ENCODE measurements around the gene INSYN1.

Gene INSYN1

GRCh38 chr15:73770050-73770449 is 16.9 kb upstream of the INSYN1 start:
- TF ChIP-seq EZH2 (IDR thresholded peaks at IDR 0.05; ENCODE audit: borderline replicate concordance, low read depth, low read length, severe bottlenecking) (no peak), CTCF (IDR thresholded peaks at IDR 0.05; ENCODE audit: borderline replicate concordance, extremely low read depth, low read length, poor library complexity, severe bottlenecking) (no peak)
- no peaks in the 10 kb centered on the region for H3K9me3 ChIP-seq (ENCODE audit: insufficient read depth, low read length, severe bottlenecking)
- no peak overlapping the region for H3K9ac ChIP-seq (ENCODE audit: low read depth, low read length)
- no peak for ATAC-seq (ENCODE audit: insufficient read depth, low read depth)
- H3K4me3 ChIP-seq (ENCODE audit: low read depth in 1 of 2, low read length in 2 of 2), result no peak overlapping the region
- H3K27me3 ChIP-seq (ENCODE audit: insufficient read depth, low read length, poor library complexity), result peaks cover 3% of the 10 kb centered on the region
- H3K36me3 ChIP-seq (ENCODE audit: insufficient read depth, low read length), result no peaks in the 10 kb centered on the region
- no peak overlapping the region for H3K4me2 ChIP-seq (ENCODE audit: insufficient read depth, low read length)
- H3K4me1 ChIP-seq (ENCODE audit: insufficient read depth, low read length), result no peaks in the 10 kb centered on the region
- H4K20me1 ChIP-seq (ENCODE audit: insufficient read depth, low read length), result no peaks in the 10 kb centered on the region
- H3K27ac ChIP-seq (ENCODE audit: low read length), result no peak overlapping the region
- DNase-seq, result no peak
- no peaks in the 10 kb centered on the region for H3K79me2 ChIP-seq (ENCODE audit: insufficient read depth, low read length)
- H2AFZ ChIP-seq (ENCODE audit: low read depth, low read length), result no peak overlapping the region

GRCh38 chr15:73767806-73768501 is 14.8 kb upstream of the INSYN1 start:
- no peaks in the 10 kb centered on the region for H3K36me3 ChIP-seq (ENCODE audit: insufficient read depth, low read length)
- H3K27me3 ChIP-seq (ENCODE audit: insufficient read depth, low read length, poor library complexity), result peaks cover 6% of the 10 kb centered on the region
- ATAC-seq (ENCODE audit: insufficient read depth, low read depth), result no peak
- no peaks in the 10 kb centered on the region for H4K20me1 ChIP-seq (ENCODE audit: insufficient read depth, low read length)
- H3K9me3 ChIP-seq (ENCODE audit: insufficient read depth, low read length, severe bottlenecking), result no peaks in the 10 kb centered on the region
- DNase-seq, result no peak
- no peaks in the 10 kb centered on the region for H3K79me2 ChIP-seq (ENCODE audit: insufficient read depth, low read length)
- H3K4me2 ChIP-seq (ENCODE audit: insufficient read depth, low read length), result no peak overlapping the region
- no peak overlapping the region for H3K9ac ChIP-seq (ENCODE audit: low read depth, low read length)
- no peak overlapping the region for H3K4me3 ChIP-seq (ENCODE audit: low read depth in 1 of 2, low read length in 2 of 2)
- no peak overlapping the region for H2AFZ ChIP-seq (ENCODE audit: low read depth, low read length)
- TF ChIP-seq CTCF (IDR thresholded peaks at IDR 0.05; ENCODE audit: borderline replicate concordance, extremely low read depth, low read length, poor library complexity, severe bottlenecking) (no peak), EZH2 (IDR thresholded peaks at IDR 0.05; ENCODE audit: borderline replicate concordance, low read depth, low read length, severe bottlenecking) (no peak)
- no peaks in the 10 kb centered on the region for H3K4me1 ChIP-seq (ENCODE audit: insufficient read depth, low read length)
- no peak overlapping the region for H3K27ac ChIP-seq (ENCODE audit: low read length)

GRCh38 chr15:73766598-73766997 is 13.4 kb upstream of the INSYN1 start:
- Histone ChIP-seq H3K36me3 (ENCODE audit: insufficient read depth, low read length) (no peaks in the 10 kb centered on the region), H3K4me1 (ENCODE audit: insufficient read depth, low read length) (no peaks in the 10 kb centered on the region), H3K9me3 (ENCODE audit: insufficient read depth, low read length, severe bottlenecking) (no peaks in the 10 kb centered on the region), H3K4me2 (ENCODE audit: insufficient read depth, low read length) (no peak overlapping the region), H3K27me3 (ENCODE audit: insufficient read depth, low read length, poor library complexity) (peaks cover 6% of the 10 kb centered on the region), H4K20me1 (ENCODE audit: insufficient read depth, low read length) (no peaks in the 10 kb centered on the region), H2AFZ (ENCODE audit: low read depth, low read length) (no peak overlapping the region), H3K27ac (ENCODE audit: low read length) (no peak overlapping the region), H3K4me3 (ENCODE audit: low read depth in 1 of 2, low read length in 2 of 2) (no peak overlapping the region), H3K9ac (ENCODE audit: low read depth, low read length) (no peak overlapping the region), H3K79me2 (ENCODE audit: insufficient read depth, low read length) (no peaks in the 10 kb centered on the region)
- ATAC-seq (ENCODE audit: insufficient read depth, low read depth), result no peak
- DNase-seq, result no peak
- TF ChIP-seq EZH2 (IDR thresholded peaks at IDR 0.05; ENCODE audit: borderline replicate concordance, low read depth, low read length, severe bottlenecking) (no peak), CTCF (IDR thresholded peaks at IDR 0.05; ENCODE audit: borderline replicate concordance, extremely low read depth, low read length, poor library complexity, severe bottlenecking) (no peak)
